CD4-positive, alpha-beta T cell treated with Interleukin-6 at 100 ng/mL for 8 hours (primary cell): Measurements from ENCODE around the gene TAGLN3.
"Not testable (repeated sequence)": the region's sequence is repeated elsewhere in the genome, so short reads cannot be mapped to it uniquely, and the experiment has no call there.

Source experiments
- DNase-seq: peaks from one replicate; pipeline ENCODE4 v3.0.0-alpha.2; 2020; ENCODE audit warnings: mixed read lengths, low spot score

Gene TAGLN3

DNA sequence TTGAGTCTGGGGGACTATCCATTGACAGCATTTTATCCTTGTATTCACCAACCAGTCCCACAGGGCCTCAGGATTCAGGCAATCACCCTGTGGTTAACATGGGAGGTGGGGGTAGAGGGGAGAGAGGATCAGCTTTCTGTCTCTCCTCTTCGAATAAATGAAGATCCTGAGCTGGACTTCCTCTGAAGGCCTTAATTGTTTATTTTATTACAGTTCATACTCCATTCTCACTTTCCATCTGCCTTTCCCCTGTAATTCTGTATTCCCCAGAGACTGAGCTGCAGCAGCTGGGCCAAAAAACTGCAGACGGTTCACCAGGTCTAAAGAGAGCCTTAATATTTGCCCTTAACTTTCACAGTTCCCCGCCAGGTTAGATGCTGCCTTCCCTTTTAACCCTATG lies 11.9 kb downstream of the TAGLN3 start:
- no peak for DNase-seq

DNA sequence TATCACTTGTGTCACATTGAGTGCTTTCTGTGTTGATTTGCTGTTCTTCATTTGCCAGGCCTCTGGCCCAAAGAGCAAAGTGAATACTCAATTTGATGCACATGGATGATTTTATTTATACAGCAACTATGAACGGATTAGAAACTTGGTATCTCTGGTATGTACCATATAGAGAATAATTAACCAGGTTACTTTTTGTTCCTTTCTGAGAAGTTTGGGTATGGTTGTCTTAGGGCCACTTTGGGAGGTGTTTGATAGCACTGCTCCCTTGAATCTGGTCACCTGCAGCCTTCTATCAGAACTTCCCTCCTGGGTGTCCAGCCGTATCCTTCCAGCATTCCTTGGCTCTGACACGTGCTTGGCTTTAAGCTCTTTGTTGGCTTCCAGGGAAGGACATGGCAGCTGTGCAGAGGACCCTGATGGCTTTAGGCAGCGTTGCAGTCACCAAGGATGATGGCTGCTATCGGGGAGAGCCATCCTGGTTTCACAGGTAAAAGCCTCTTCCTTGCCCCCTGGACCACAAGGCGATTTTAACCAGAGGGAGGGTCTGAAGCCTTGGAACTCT lies 12.7 kb downstream of the TAGLN3 start:
- no peak for DNase-seq

- no peak for DNase-seq
Measured at GRCh38 chr3:112012205-112012992, 13.7 kb downstream of the TAGLN3 start.

GRCh38 chr3:112013058-112013783 lies 14.5 kb downstream of the TAGLN3 start:
- peak; percentile 56 for DNase-seq

GRCh38 chr3:112013784-112014143 lies 15.0 kb downstream of the TAGLN3 start:
- no peak for DNase-seq

GRCh38 chr3:112017091-112017490 lies 18.4 kb downstream of the TAGLN3 start:
- no peak for DNase-seq

GRCh38 chr3:112018712-112019111 lies 20.0 kb downstream of the TAGLN3 start:
- DNase-seq: no peak

- DNase-seq: no peak
Measured at GRCh38 chr3:112019716-112020115, 21.0 kb downstream of the TAGLN3 start.

DNA sequence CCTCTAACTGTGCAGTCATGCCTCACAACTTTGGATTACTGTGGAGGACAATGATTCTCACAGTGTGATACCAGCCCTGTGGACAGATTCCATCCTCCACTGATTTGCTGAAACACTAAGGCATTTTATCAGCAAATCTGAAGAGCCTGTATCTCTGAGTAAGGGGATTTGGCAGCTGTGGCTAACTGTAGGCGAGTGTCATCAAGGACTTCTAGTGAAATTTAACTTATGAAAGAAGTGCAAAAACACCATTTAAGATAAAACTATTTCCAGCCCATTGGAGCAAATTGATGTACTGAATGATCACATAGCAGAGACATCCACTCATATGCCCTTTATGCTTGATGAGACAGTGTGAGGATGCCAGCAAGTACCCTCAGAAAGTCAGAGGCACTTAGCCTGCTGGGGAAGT lies 22.0 kb downstream of the TAGLN3 start:
- DNase-seq: no peak

DNA sequence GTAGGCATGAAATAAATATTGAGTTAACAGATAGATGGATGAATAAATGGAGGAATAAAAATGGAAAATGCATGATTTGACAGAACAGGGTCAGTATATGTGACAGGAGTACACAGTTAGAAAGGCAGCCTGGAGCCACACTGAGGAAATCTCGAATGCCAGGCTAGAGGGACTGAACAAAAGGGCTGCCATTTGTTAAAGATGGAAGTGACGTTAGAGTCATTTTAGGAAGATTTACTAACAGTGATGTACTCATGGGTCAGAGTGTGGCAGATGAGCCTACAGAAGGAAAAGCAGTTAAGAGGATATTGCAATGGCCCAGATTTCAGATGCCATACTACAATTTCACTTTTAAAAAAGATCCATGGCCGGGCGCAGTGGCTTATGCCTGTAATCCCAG lies 28.4 kb downstream of the TAGLN3 start:
- no peak for DNase-seq

- no peak for DNase-seq
Measured at GRCh38 chr3:112027826-112028225, 29.1 kb downstream of the TAGLN3 start.

GRCh38 chr3:112030901-112031300 lies 32.2 kb downstream of the TAGLN3 start:
- no peak for DNase-seq

DNA sequence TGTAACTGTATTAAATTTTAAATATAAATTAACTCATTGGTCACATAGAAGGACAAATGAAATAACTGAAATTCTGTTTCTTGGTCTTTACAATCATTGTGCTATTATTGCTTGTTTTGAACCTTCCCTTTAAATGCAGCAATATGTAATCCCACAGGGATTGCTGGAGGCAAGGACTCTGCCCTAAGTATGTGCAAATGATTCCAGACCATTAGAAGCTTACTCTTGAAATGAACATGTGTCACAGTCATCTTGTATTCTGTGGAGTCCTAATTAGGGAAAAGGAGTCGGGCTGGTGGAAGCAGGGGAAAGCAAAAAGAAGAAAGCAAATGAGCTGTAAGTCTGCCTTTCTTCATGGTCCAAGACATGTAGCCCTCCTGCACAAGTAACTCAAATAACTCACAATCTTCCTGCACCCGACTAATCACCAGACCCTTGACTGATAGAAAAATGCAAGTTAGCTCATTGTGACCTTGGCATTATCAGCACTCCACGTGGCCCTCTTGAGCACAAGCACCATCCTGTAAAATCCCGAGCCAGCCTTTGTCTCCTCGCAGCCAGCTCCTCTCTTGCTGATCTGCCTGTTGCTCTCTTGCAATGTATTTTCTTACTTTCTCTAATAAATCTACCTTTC lies 33.5 kb downstream of the TAGLN3 start:
- no peak for DNase-seq

GRCh38 chr3:112034436-112034835 lies 35.7 kb downstream of the TAGLN3 start, which contains the start of gene TMPRSS7:
Gene TMPRSS7, plus strand, starts transcription at chr3:112034736. Its CDS starts 110 bp downstream, at chr3:112034846.
- DNase-seq: no peak

GRCh38 chr3:112035241-112035640 lies 36.5 kb downstream of the TAGLN3 start:
- no peak for DNase-seq

DNA sequence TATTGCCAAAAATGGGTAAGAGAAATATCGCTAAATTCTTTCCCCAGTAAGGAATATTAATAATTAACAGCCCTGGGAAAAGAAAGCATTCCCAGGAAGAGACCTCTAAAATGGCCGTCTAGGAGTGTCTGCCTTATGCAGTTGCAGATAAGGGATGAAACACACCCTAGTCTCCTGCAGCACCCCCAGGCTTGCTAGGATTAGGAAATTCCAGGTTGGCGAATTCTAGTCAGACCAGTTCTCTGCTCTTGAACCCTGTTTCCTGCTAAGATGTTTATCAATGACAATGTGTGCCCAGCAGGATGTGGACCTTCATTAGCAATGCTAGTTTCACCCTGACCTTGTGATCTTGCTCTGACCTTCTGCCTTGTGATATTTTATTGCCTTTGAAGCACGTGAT lies 38.5 kb downstream of the TAGLN3 start:
- not testable (repeated sequence) for DNase-seq

DNA sequence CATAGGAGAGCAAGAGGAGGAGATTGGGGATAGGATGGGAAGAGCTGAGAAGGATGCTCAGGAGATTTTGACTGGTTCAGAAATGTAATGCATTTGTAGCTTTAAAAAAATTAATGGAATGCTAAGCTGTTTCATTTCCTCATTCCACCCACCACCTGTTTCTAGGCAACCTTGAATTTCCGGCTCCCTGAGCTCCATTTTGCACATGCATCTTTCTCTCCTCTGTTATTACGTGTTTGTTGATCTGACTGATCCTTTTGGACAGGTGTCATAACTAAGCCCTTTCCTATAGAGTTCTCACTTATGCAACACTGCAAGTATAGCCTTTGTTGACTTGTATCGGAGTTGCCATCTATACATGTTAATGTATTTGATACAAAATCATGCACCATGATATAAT lies 40.1 kb downstream of the TAGLN3 start:
- DNase-seq: no peak

DNA sequence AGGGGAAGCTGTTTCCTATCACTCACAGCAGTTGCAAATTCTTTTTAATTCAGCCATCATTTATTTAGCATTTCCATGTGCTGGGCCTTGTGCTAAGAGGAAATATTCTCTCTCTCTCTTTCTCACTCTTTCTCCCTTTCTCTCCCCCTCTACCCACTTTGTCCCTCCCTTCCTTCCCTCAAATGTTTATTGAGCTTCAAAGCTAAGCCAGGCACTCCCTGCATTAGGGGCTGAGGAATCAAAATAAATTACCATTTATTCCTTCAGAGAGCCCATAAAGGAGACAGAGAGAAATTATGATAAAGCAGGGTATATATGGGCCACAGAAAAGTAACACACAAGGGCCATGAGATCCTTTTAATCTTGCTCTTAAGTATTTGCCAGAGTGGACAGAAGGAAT lies 42.6 kb downstream of the TAGLN3 start:
- no peak for DNase-seq

- no peak for DNase-seq
Measured at GRCh38 chr3:112042842-112043280, 44.1 kb downstream of the TAGLN3 start.

GRCh38 chr3:112043621-112044201 lies 45.0 kb downstream of the TAGLN3 start:
- DNase-seq: peak; percentile 60

GRCh38 chr3:112046599-112046998 lies 47.9 kb downstream of the TAGLN3 start:
- no peak for DNase-seq

DNA sequence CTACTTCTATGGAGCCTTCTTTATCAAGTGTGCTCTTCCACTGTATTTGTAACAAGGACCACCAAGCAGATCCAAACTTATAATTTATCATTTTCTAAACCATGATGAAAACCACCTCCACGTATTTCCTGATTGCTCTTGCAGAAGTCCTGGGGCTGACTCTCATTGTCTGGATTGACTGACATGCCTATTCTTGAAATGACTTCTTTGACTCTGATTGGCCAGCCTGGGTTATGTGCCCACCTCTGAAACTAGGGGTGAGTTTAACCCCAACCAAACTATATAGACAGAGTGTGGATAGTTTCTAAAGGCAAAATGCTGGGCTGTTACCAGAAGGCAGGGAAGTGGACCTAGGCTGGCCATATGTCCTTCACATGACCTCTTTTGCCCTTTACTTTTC lies 48.5 kb downstream of the TAGLN3 start:
- no peak for DNase-seq
